GM12872 (cell line): Measurements from ENCODE around the gene ZFAND4.

Experiments
- CTCF ChIP-seq: IDR thresholded peaks from 3 replicates; pipeline ENCODE4 v1.5.1; 2011; ENCODE audit warnings: low read depth, mild to moderate bottlenecking, low read length, moderate library complexity; ENCODE audit not compliant: insufficient read depth

Gene ZFAND4

DNA sequence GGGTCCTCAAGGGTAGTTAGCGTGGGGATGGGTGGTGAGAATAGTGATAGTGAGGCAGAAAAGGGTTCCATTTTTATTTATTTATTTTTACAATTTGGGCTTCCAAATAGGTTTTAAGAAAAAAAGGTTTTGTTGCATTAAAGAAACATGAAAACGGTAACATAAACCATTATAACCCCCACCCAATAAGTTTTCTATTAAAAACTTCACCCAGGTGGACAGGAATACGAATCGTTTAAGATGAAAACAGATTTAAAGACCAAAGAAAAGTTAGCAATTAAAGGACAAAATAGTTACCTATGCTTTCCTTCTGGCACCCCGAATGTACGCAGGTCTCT is 78.7 kb downstream of the ZFAND4 start:
- TF ChIP-seq CTCF, result no peak

GRCh38 chr10:45592926-45593325 is 79.6 kb downstream of the ZFAND4 start:
- no peak for TF ChIP-seq CTCF

- TF ChIP-seq CTCF, result no peak
Measured at GRCh38 chr10:45592432-45592831, 80.1 kb downstream of the ZFAND4 start.

DNA sequence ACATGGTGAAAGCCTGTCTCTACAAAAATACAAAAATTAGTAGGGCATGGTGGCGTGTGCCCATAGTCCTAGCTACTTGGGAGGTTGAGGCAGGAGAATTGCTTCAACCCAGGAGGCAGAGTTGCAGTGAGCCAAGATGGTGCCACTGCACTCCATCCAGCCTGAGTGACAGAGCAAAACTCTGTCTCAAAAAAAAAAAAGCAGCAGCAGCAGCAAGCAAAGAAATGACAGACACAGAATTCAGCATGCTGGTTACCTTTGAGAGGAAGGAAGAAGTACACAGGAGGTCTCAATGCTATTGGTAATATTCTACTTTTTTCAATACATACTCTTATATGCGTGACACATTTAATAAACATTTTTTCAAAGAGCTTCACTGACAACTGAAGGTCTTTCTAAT is 81.3 kb downstream of the ZFAND4 start:
- TF ChIP-seq CTCF, result no peak

DNA sequence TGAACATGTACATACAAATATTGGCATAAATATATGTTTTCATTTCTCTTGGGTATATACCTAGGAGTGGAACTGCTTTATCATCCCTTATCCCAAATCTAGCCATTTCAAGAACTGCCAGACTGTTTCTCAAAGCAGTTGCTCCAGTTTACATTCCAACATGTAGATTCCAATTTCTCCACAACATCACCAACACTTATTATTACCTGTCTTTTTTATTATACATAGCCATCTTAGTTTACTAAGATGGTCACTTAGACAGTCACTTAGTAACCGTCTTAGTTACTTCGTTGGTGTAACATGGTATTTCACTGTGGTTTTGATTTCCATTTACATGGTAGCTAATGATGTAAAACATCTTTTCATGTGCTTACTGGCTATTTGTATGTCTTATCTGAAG is 82.7 kb downstream of the ZFAND4 start:
- TF ChIP-seq CTCF, result no peak

DNA sequence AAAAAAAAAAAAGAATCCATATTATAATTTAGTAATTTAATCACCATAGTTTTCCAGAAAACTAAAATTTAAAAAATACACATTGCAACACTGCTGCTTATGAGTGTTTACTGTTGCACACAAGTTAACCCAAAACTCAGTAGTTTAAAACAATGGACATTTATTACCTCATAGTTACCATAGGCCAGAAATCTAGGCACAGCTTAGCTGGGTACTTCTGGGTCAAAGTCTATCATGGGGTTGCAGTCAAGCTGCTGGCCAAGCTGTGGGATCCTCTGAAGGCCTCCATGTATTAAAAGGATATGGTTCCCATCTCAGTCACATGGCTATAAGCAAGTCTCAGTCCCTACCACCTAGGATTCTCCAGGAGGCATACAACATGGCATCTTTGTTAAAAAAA is 83.6 kb downstream of the ZFAND4 start:
- no peak for TF ChIP-seq CTCF

DNA sequence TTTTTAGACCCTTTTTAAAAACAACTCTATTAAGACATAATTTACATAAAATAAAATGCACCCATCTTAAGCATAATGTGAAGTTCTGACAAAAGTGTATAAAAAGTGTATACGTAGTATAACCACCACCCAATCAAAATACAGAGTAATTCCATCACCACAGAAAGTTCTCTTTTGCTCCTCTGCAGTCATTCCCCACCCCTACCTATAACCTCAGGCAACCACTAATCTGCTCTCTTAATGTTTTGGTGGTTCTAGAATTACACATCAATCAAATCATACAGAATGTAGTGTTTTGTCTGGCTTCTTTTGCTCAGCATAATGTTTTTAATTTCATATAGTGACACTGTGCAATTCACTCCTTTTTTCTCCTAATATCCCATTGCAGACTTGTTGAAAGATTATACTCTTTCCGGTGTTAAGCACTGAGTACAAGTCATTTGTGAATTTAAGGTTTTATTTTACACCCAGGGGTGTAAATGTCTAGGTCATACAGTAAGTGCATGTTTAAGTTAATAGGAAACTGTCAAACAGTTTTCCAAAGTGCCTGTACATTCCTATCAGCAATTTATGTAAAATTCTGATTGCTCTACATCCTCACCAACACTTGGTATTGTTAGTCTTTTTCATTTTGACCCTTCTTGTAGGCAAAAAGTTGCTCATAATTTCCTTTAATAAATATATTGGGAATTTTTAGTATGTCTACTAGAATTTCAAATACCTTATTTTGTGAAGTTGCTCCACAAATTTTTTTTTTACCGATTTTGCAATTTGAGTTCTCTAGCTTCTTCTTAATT is 86.3 kb downstream of the ZFAND4 start:
- no peak for TF ChIP-seq CTCF
